H9 (cell line): ENCODE measurements around the gene SCAF1. TPM values are rescaled to one million over a fixed set of nuclear protein-coding genes. Genes with fewer than 3 reads are reported as not detected.

Experiments used
- DNase-seq: peaks from one replicate; pipeline ENCODE4 v3.0.0-alpha.2; 2017
- H2AFZ ChIP-seq: one replicate; pipeline ENCODE4 v1.6.1; 2013; ENCODE audit warnings: mild to moderate bottlenecking, low read length, control low read depth, moderate library complexity
- H2AK5ac ChIP-seq: 2 replicates; pipeline ENCODE4 v1.6.1; 2013; ENCODE audit warnings: low read length, control low read depth, mixed read lengths; ENCODE audit not compliant: insufficient read length
- H2BK120ac ChIP-seq: one replicate; pipeline ENCODE4 v1.6.1; 2013; ENCODE audit warnings: low read depth, mild to moderate bottlenecking, low read length, control low read depth, inconsistent platforms; ENCODE audit not compliant: poor library complexity, severe bottlenecking
- H2BK12ac ChIP-seq: 2 replicates; pipeline ENCODE4 v1.6.1; 2013; ENCODE audit warnings: low read length, control low read depth, mixed read lengths, low read depth; ENCODE audit not compliant: insufficient read length
- H2BK15ac ChIP-seq: 2 replicates; pipeline ENCODE4 v1.6.1; 2013; ENCODE audit warnings: low read depth, low read length, control low read depth
- H2BK20ac ChIP-seq: one replicate; pipeline ENCODE4 v1.6.1; 2013; ENCODE audit warnings: low read depth, mild to moderate bottlenecking, low read length, control low read depth, inconsistent platforms; ENCODE audit not compliant: poor library complexity, severe bottlenecking
- H2BK5ac ChIP-seq: 2 replicates; pipeline ENCODE4 v1.6.1; 2013; ENCODE audit warnings: low read length, control low read depth, mixed read lengths; ENCODE audit not compliant: insufficient read length
- H3K14ac ChIP-seq: 2 replicates; pipeline ENCODE4 v1.6.1; 2013; ENCODE audit warnings: low read length, control low read depth; ENCODE audit not compliant: insufficient read depth
- H3K18ac ChIP-seq: 2 replicates; pipeline ENCODE4 v1.6.1; 2013; ENCODE audit warnings: low read depth, mild to moderate bottlenecking, mixed read lengths, low read length, control low read depth; ENCODE audit not compliant: insufficient read length
- H3K23ac ChIP-seq: 2 replicates; pipeline ENCODE4 v1.6.1; 2013; ENCODE audit warnings: low read length, control low read depth, mixed read lengths, low read depth; ENCODE audit not compliant: insufficient read length
- H3K23me2 ChIP-seq: 2 replicates; pipeline ENCODE4 v1.6.1; 2013; ENCODE audit warnings: low read depth, mild to moderate bottlenecking, mixed read lengths, low read length, control low read depth; ENCODE audit not compliant: insufficient read length, poor library complexity, severe bottlenecking
- H3K27ac ChIP-seq: 2 replicates; pipeline ENCODE4 v1.5.1; 2013; ENCODE audit warnings: low read length, control low read depth, mixed read lengths, low read depth; ENCODE audit not compliant: insufficient read length
- H3K27me3 ChIP-seq: 2 replicates; pipeline ENCODE4 v1.6.1; 2013; ENCODE audit warnings: low read length, control low read depth, inconsistent platforms; ENCODE audit not compliant: insufficient read depth
- H3K4ac ChIP-seq: 2 replicates; pipeline ENCODE4 v1.6.1; 2013; ENCODE audit warnings: low read depth, mild to moderate bottlenecking, control low read depth, inconsistent platforms, low read length, moderate library complexity
- H3K4me1 ChIP-seq: 2 replicates; pipeline ENCODE4 v1.6.1; 2013; ENCODE audit warnings: low read length, control low read depth, inconsistent platforms; ENCODE audit not compliant: insufficient read depth
- H3K4me2 ChIP-seq: 2 replicates; pipeline ENCODE4 v1.6.1; 2013; ENCODE audit warnings: low read length, control low read depth, mixed read lengths; ENCODE audit not compliant: insufficient read length, insufficient read depth
- H3K56ac ChIP-seq: 2 replicates; pipeline ENCODE4 v1.6.1; 2013; ENCODE audit warnings: low read depth, mild to moderate bottlenecking, mixed read lengths, low read length, control low read depth; ENCODE audit not compliant: insufficient read length
- H3K79me1 ChIP-seq: 2 replicates; pipeline ENCODE4 v1.6.1; 2013; ENCODE audit warnings: low read depth, mild to moderate bottlenecking, moderate library complexity, low read length, control low read depth, inconsistent platforms; ENCODE audit not compliant: insufficient read depth, poor library complexity, severe bottlenecking
- H3K79me2 ChIP-seq: 2 replicates; pipeline ENCODE4 v1.6.1; 2013; ENCODE audit warnings: low read length, control low read depth, inconsistent platforms; ENCODE audit not compliant: insufficient read depth
- H3K9ac ChIP-seq: 2 replicates; pipeline ENCODE4 v1.6.1; 2013; ENCODE audit warnings: low read length, control low read depth, mixed read lengths; ENCODE audit not compliant: insufficient read length; ENCODE audit errors: extremely low read depth
- H3K9me3 ChIP-seq: one replicate; pipeline ENCODE4 v1.6.1; 2013; ENCODE audit warnings: low read depth, low read length, inconsistent platforms; ENCODE audit not compliant: control insufficient read depth
- H3T11ph ChIP-seq: one replicate; pipeline ENCODE4 v1.6.1; 2013; ENCODE audit warnings: mild to moderate bottlenecking, low read length, control low read depth, inconsistent platforms
- H4K20me1 ChIP-seq: one replicate; pipeline ENCODE4 v1.6.1; 2013; ENCODE audit not compliant: control insufficient read depth, insufficient read length, insufficient read depth
- H4K5ac ChIP-seq: 2 replicates; pipeline ENCODE4 v1.6.1; 2013; ENCODE audit warnings: low read depth, mild to moderate bottlenecking, mixed read lengths, low read length, control low read depth; ENCODE audit not compliant: insufficient read length
- H4K8ac ChIP-seq: replicated peaks from 2 replicates; pipeline ENCODE4 v1.6.1; 2013; ENCODE audit warnings: low read length, control low read depth, mixed read lengths, low read depth; ENCODE audit not compliant: insufficient read length
- H4K91ac ChIP-seq: 2 replicates; pipeline ENCODE4 v1.6.1; 2013; ENCODE audit warnings: low read depth, mild to moderate bottlenecking, moderate library complexity, mixed read lengths, low read length, control low read depth; ENCODE audit not compliant: insufficient read length
- H3K27ac Mint-ChIP-seq, 3 experiments: 2 replicates in 2 of 3; 3 replicates in 1 of 3; pipeline ENCODE4 v1.8.0; 2020 to 2021; ENCODE audit warnings: mixed read lengths in 3 of 3, mild to moderate bottlenecking in 1 of 3, moderate library complexity in 1 of 3
- H3K27me3 Mint-ChIP-seq: 2 replicates; pipeline ENCODE4 v1.8.0; 2021; ENCODE audit warnings: low read depth, mild to moderate bottlenecking, moderate library complexity, mixed read lengths
- H3K36me3 Mint-ChIP-seq, 3 experiments: 2 replicates in 2 of 3; 3 replicates in 1 of 3; pipeline ENCODE4 v1.8.0; 2020 to 2021; ENCODE audit warnings: low read depth in 3 of 3, mixed read lengths in 3 of 3; ENCODE audit not compliant: insufficient read depth in 1 of 3
- H3K4me1 Mint-ChIP-seq, 2 experiments: 2 replicates each; pipeline ENCODE4 v1.8.0; 2020; ENCODE audit warnings: mixed read lengths in 2 of 2
- H3K4me3 Mint-ChIP-seq, 2 experiments: 2 replicates in 1 of 2; 3 replicates in 1 of 2; pipeline ENCODE4 v1.8.0; 2020 to 2021; ENCODE audit warnings: mild to moderate bottlenecking in 2 of 2, mixed read lengths in 2 of 2, moderate library complexity in 1 of 2
- H3K9me3 Mint-ChIP-seq, 2 experiments: 2 replicates in 1 of 2; 3 replicates in 1 of 2; pipeline ENCODE4 v1.8.0; 2020; ENCODE audit warnings: mild to moderate bottlenecking in 2 of 2, mixed read lengths in 2 of 2, moderate library complexity in 1 of 2
- CTCF ChIP-seq: fragments of 200-600 bp; sonication (generic); conservative IDR thresholded peaks from 3 replicates; pipeline ENCODE4 v1.8.0; 2021; ENCODE audit warnings: antibody characterized with exemption, mild to moderate bottlenecking
- WGBS: extraction: QIAGEN DNeasy Blood & Tissue Kit; methylation state at CpG from one replicate; pipeline ENCODE4 v1.1.7; 2013; ENCODE audit warnings: missing lambda C conversion rate, low lambda C conversion rate, mixed read lengths; ENCODE audit not compliant: insufficient read length; ENCODE audit errors: extremely low coverage; 5-methylcytosine and 5-hydroxymethylcytosine counted together
- total RNA-seq: library from RNA; stranded (reverse); gene quantifications from 2 replicates; pipeline ENCODE4 v1.2.1, GENCODE V29; 2021

The SCAF1 gene
- total RNA-seq, 1 experiment from 2014 or later, result 85.3 TPM

- Histone ChIP-seq H2AK5ac (no peak overlapping the region), H3K23ac (no peak overlapping the region), H2AFZ (no peak overlapping the region), H4K20me1 (no peaks in the 10 kb centered on the region), H3K56ac (no peak overlapping the region), H3K79me1 (no peaks in the 10 kb centered on the region), H3K14ac (no peak overlapping the region), H3K27ac (no peak overlapping the region), H2BK12ac (no peak overlapping the region), H3K4me2 (no peak overlapping the region), H4K8ac (no peak overlapping the region), H3T11ph (no peak overlapping the region), H3K9me3 (no peaks in the 10 kb centered on the region), H4K91ac (no peak overlapping the region), H2BK120ac (no peak overlapping the region), H3K4me1 (no peaks in the 10 kb centered on the region), H2BK20ac (no peak overlapping the region), H3K23me2 (no peaks in the 10 kb centered on the region), H3K18ac (no peak overlapping the region), H2BK5ac (no peak overlapping the region), H3K9ac (no peak overlapping the region), H3K79me2 (no peaks in the 10 kb centered on the region), H3K4ac (no peak overlapping the region), H2BK15ac (no peak overlapping the region), H4K5ac (no peak overlapping the region), H3K27me3 (no peaks in the 10 kb centered on the region)
- H3K4me3 Mint-ChIP-seq, result no peak overlapping the region
- peaks cover 18 to 20% of the 10 kb centered on the region in 2 experiments for H3K4me1 Mint-ChIP-seq
- TF ChIP-seq CTCF, result no peak
- no peaks in the 10 kb centered on the region for H3K27me3 Mint-ChIP-seq
- peaks cover 25 to 76% (median 68%) of the 10 kb centered on the region in 3 experiments for H3K36me3 Mint-ChIP-seq
- H3K27ac Mint-ChIP-seq, result peak overlapping the region in 1 of 3 experiments; percentile 44; a peak in 1 of 7 replicates
- DNase-seq, result no peak
- WGBS, result no CpG with 5 or more reads among the region's 58 CpGs
- no peaks in the 10 kb centered on the region; a peak in 1 of 5 replicates for H3K9me3 Mint-ChIP-seq
Measured at GRCh38 chr19:49652551-49653465, 10.8 kb downstream of the SCAF1 start.
